ENCODE measurements around the gene HAPLN1.

- TF ChIP-seq EZH2 (optimal IDR thresholded peaks at IDR 0.05; ENCODE audit: low read depth, low read length) (no peak), CTCF (IDR thresholded peaks at IDR 0.05; ENCODE audit: low read length) (no peak), EZH2phosphoT487 (IDR thresholded peaks at IDR 0.05; ENCODE audit: low read length) (no peak)
These were observed 48.5 kb downstream of the HAPLN1 start for GRCh38 chr5:83672158-83672557.
